ENCODE results near the gene CNDP2. TPM values are rescaled to one million over a fixed set of nuclear protein-coding genes. Genes with fewer than 3 reads are reported as not detected.

CNDP2 gene
- total RNA-seq, 1 experiment from 2014 or later: 75.3 TPM

DNA sequence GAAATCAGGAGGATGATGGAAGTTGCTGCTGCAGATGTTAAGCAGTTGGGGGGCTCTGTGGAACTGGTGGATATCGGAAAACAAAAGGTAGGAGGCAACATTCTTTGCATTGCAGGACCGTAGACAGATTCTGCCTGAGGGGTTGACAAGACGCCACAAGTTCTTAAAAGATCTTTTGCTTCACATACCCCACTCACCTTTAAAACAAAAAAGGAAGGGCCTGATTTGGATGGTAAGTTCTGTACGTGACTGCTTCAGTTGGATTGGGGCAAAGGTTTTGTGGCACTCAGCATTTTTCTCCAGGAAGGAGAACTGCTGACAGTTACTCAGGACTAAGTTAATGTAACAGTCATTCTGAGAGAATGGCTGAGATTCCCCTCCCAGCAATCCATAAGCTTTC is 5.2 kb downstream of the CNDP2 start:
- peaks cover 16% of the 10 kb centered on the region for H3K36me3 ChIP-seq (ENCODE audit: insufficient read depth, low read length, poor library complexity, severe bottlenecking)
- intact Hi-C loops (cut with micrococcal nuclease; ENCODE audit: unreplicated experiment): no loop called here
- H3K4me1 ChIP-seq (ENCODE audit: insufficient read depth, low read length, poor library complexity, severe bottlenecking): peaks cover 8% of the 10 kb centered on the region
- BruUV-seq (replicated peaks): no TSS peak
- no peak overlapping the region for H3K4me3 ChIP-seq (ENCODE audit: low read depth, low read length, poor library complexity, severe bottlenecking)
- CTCF ChIA-PET: no interaction called here
- DNase-seq (ENCODE audit: low spot score): no peak
- TF ChIP-seq, protein P1, sequence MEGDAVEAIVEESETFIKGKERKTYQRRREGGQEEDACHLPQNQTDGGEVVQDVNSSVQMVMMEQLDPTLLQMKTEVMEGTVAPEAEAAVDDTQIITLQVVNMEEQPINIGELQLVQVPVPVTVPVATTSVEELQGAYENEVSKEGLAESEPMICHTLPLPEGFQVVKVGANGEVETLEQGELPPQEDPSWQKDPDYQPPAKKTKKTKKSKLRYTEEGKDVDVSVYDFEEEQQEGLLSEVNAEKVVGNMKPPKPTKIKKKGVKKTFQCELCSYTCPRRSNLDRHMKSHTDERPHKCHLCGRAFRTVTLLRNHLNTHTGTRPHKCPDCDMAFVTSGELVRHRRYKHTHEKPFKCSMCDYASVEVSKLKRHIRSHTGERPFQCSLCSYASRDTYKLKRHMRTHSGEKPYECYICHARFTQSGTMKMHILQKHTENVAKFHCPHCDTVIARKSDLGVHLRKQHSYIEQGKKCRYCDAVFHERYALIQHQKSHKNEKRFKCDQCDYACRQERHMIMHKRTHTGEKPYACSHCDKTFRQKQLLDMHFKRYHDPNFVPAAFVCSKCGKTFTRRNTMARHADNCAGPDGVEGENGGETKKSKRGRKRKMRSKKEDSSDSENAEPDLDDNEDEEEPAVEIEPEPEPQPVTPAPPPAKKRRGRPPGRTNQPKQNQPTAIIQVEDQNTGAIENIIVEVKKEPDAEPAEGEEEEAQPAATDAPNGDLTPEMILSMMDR (conservative IDR thresholded peaks at IDR 0.05; ENCODE audit: low read depth, low read length): no peak
- TF ChIP-seq EZH2 (IDR thresholded peaks at IDR 0.05; ENCODE audit: borderline replicate concordance, low read depth, low read length, poor library complexity, severe bottlenecking): no peak
- H3K27ac ChIP-seq (ENCODE audit: low read depth, low read length, poor library complexity, severe bottlenecking): no peak overlapping the region
- H3K9me3 ChIP-seq (ENCODE audit: low read depth, low read length, poor library complexity, severe bottlenecking): no peaks in the 10 kb centered on the region
- POLR2A ChIA-PET (ENCODE audit: low non-redundant PET): no interaction called here
- H3K27me3 ChIP-seq (replicated peaks; ENCODE audit: insufficient read depth, low read depth, low read length, poor library complexity): no peaks in the 10 kb centered on the region

- Histone ChIP-seq H3K9me3 (ENCODE audit: low read depth, low read length, poor library complexity, severe bottlenecking) (no peaks in the 10 kb centered on the region), H3K4me1 (ENCODE audit: insufficient read depth, low read length, poor library complexity, severe bottlenecking) (peaks cover 5% of the 10 kb centered on the region), H3K27me3 (replicated peaks; ENCODE audit: insufficient read depth, low read depth, low read length, poor library complexity) (no peaks in the 10 kb centered on the region), H3K4me3 (ENCODE audit: low read depth, low read length, poor library complexity, severe bottlenecking) (no peak overlapping the region), H3K27ac (ENCODE audit: low read depth, low read length, poor library complexity, severe bottlenecking) (no peak overlapping the region), H3K36me3 (ENCODE audit: insufficient read depth, low read length, poor library complexity, severe bottlenecking) (peaks cover 22% of the 10 kb centered on the region)
- TF ChIP-seq EZH2 (IDR thresholded peaks at IDR 0.05; ENCODE audit: borderline replicate concordance, low read depth, low read length, poor library complexity, severe bottlenecking): no peak
- TF ChIP-seq, protein P1 (conservative IDR thresholded peaks at IDR 0.05; ENCODE audit: low read depth, low read length): no peak
- intact Hi-C loops (cut with micrococcal nuclease; ENCODE audit: unreplicated experiment): no loop called here
- no peak for DNase-seq (ENCODE audit: low spot score)
- POLR2A ChIA-PET (ENCODE audit: low non-redundant PET): no interaction called here
- CTCF ChIA-PET: no interaction called here
- BruUV-seq (replicated peaks): no TSS peak
Observed at GRCh38 chr18:74503137-74503536, 7.0 kb downstream of the CNDP2 start.

- H3K36me3 ChIP-seq (ENCODE audit: insufficient read depth, low read length, poor library complexity, severe bottlenecking): peaks cover 25% of the 10 kb centered on the region
- CTCF ChIA-PET: no interaction called here
- POLR2A ChIA-PET (ENCODE audit: low non-redundant PET): no interaction called here
Observed at GRCh38 chr18:74505776-74506175, 9.6 kb downstream of the CNDP2 start.

More at GRCh38 chr18:74505776-74506175, 9.6 kb downstream of the CNDP2 start:
- no peak for DNase-seq (ENCODE audit: low spot score)
- no peaks in the 10 kb centered on the region for H3K27me3 ChIP-seq (replicated peaks; ENCODE audit: insufficient read depth, low read depth, low read length, poor library complexity)
- no peak overlapping the region for H3K4me3 ChIP-seq (ENCODE audit: low read depth, low read length, poor library complexity, severe bottlenecking)
- H3K9me3 ChIP-seq (ENCODE audit: low read depth, low read length, poor library complexity, severe bottlenecking): no peaks in the 10 kb centered on the region
- no TSS peak for BruUV-seq (replicated peaks)
- TF ChIP-seq EZH2 (IDR thresholded peaks at IDR 0.05; ENCODE audit: borderline replicate concordance, low read depth, low read length, poor library complexity, severe bottlenecking): no peak
- TF ChIP-seq, protein P1 (conservative IDR thresholded peaks at IDR 0.05; ENCODE audit: low read depth, low read length): no peak
- H3K4me1 ChIP-seq (ENCODE audit: insufficient read depth, low read length, poor library complexity, severe bottlenecking): no peaks in the 10 kb centered on the region
- intact Hi-C loops (cut with micrococcal nuclease; ENCODE audit: unreplicated experiment): no loop called here
- no peak overlapping the region for H3K27ac ChIP-seq (ENCODE audit: low read depth, low read length, poor library complexity, severe bottlenecking)

All from A673 (cell line).